Lower leg skin (tissue), 3 donors: ENCODE measurements around the gene MSANTD2.

Source experiments
- CTCF ChIP-seq, 3 donors: fragments of 450-650 bp; IDR thresholded peaks; one replicate each; pipeline ENCODE4 v1.5.1; 2016; ENCODE audit warnings: antibody characterized with exemption in 3 of 3, mild to moderate bottlenecking in 3 of 3, moderate library complexity in 2 of 3
- POLR2A ChIP-seq, 2 donors: fragments of 450-650 bp; IDR thresholded peaks; one replicate each; pipeline ENCODE4 v1.6.1; 2016 to 2017; ENCODE audit warnings: antibody characterized with exemption in 2 of 2, mild to moderate bottlenecking in 1 of 2, moderate library complexity in 1 of 2

- no peak for TF ChIP-seq CTCF (IDR thresholded peaks at IDR 0.05)
- TF ChIP-seq POLR2A (IDR thresholded peaks at IDR 0.05), result no peak
Observed at GRCh38 chr11:124838805-124839127, 38.6 kb upstream of the MSANTD2 start.
